22Rv1 (cell line): ENCODE results near the gene EFNA2.

Experiments used
- H3K27ac ChIP-seq: fragments of 450-650 bp; 2 replicates; pipeline ENCODE4 v1.5.1; 2017
- CTCF ChIP-seq: fragments of 450-650 bp; IDR thresholded peaks from 2 replicates; pipeline ENCODE4 v1.5.1; 2017; ENCODE audit warnings: mild to moderate bottlenecking
- ZFX ChIP-seq: fragments of 450-650 bp; IDR thresholded peaks from 2 replicates; pipeline ENCODE4 v1.6.1; 2017; ENCODE audit warnings: antibody characterized with exemption, borderline replicate concordance

Gene EFNA2

GRCh38 chr19:1259876-1260748, 25.6 kb upstream of the EFNA2 start:
- TF ChIP-seq CTCF = no peak
- no peak for TF ChIP-seq ZFX
- peak overlapping the region; percentile 99 for H3K27ac ChIP-seq

DNA sequence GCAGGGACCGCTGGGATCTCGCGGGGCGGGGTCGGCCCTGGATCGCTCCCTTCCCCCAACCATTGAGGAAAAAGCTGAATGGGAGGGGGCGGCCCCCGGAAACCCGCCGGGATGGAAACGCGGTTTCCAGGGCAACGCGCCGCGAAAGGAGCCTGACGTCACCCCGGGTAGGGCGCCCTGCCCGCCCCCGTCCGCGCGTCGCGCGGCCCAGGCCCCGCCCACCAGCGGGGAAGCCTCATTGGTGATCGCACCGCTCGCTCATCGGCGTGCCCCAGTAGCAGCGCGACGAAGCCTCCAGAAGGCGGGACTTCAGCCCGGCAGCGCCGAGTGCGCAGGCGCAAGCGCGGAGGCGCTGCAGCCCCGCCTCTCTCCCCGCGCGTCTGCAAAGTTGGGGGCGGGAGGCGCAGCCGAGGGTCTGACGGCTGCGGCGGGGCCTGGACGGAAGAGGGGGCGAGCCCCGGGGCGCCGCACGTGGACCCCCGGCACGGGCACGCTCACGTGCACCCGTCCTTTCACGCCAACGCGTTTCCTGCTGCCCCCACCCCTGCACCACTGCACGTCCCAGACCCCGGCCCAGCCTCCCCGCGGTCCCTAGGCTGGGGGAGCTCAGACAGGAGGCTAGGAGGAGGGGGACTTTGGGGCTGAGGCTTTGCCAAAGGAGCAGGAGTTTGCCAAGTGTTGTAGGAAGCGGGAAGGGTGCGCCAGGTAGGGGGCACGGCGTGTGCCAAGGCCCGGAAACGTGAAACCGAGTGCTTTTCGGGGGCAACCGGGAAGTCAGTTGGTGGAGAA, 24.7 kb upstream of the EFNA2 start:
- TF ChIP-seq ZFX (no peak), CTCF (no peak)
- H3K27ac ChIP-seq = peak overlapping the region; percentile 99

DNA sequence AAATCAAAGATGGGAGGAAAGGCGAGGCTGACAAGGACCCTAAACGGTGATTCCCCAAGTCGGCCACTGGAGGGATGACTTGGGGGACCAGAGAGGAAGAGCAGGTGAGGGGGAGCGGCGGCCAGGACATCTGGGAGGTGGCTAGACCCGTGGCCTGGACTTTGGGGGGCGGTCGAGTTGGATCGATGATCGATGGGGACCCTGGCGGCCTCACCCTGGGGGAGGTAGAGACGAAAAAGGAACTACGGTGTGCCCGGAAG, 24.2 kb upstream of the EFNA2 start:
- TF ChIP-seq CTCF = no peak
- TF ChIP-seq ZFX = no peak
- peak overlapping the region; percentile 99 for H3K27ac ChIP-seq

DNA sequence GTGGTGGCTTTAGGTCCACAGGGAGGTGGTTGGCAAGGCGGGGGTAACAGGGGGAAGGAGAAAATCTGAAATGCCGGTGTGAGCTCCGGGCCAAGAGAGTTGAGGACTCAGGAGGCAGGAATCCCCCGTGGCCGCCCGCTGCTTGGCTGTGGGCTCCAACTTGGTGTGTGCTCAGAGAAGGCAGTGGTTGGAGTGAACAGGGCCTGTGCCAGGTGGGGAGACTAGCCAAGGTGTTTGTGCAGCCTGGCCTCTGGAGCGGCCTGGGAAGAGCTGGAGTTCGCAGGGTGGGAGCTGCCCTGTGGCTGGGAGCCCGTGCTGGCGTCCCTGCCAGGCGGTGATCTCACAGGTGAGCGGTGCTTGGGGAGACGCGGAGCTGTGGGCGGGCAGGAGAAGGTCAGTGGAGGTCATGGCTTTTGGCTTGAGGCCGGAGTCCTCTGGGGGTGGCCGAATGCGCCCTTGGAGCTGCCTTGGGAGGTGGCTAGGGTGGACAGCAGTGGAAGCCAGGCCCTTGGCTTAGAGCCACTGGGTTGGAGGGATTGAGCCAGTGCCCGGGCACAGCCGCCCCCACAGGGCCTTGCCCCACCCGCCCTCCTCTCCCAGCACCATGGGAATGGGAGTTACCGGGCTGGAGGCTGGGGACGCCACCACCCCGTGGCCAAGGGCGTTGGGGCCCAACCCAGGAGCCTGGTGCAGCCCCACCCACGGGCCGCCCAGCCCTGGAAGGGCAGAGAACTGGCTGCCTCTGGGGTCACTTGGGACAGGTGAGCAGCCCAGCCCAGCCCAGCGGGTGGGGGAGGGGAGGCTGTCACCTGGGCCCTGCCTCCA, 23.7 kb upstream of the EFNA2 start:
- H3K27ac ChIP-seq = peak overlapping the region; percentile 99
- TF ChIP-seq CTCF = no peak
- no peak for TF ChIP-seq ZFX

DNA sequence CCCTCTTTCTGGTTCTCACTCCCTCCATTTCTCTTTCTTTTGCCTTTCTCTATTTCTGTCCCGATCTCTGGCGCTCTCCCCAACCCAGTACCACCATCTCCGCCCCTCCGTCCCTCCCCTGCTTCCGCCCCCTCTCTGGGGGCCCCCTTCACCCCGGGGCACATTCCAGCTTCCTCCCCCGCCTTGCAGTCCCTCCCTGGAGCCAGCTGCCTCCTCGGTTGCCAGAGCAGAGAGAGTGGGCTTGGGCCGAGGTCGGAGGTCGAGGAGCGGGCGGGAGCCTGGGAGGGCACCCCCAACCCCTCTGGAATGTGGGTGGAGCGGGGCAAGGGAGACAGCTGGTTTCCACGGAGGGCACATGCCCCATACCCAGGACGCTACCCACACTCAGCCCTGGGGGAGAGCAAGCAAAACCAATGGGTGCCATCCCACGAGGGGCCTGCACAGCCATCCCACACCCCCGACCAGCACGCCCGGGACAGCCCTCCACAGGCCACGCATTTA, 23.0 kb upstream of the EFNA2 start:
- peak overlapping the region; percentile 99 for H3K27ac ChIP-seq
- TF ChIP-seq ZFX (no peak), CTCF (no peak)

DNA sequence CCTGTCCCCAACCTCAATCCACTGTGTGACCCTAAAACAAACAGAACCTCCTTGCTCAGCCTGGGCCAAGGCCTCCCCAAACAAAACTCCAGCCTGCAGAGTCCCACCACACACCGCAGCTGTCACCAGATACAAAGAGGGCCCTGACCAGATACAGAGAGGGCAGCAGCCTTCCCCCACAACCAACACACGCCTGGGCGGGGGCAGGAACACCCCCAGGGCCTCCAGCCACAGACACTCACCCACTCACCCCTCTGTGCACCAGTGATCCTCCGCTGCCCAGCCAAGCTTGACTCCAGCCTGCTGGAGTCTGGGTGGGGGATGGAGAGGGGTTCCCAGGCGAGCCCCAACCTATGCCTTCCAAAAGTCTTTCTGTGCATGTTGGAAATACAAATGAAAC, 22.5 kb upstream of the EFNA2 start:
- H3K27ac ChIP-seq = peak overlapping the region; percentile 99
- TF ChIP-seq ZFX = no peak
- TF ChIP-seq CTCF = no peak
